IMR-90 (cell line): ENCODE data around the gene GADL1. TPM values are rescaled to one million over a fixed set of nuclear protein-coding genes. Genes with fewer than 3 reads are reported as not detected.
A peak's percentile ranks its signal among the peaks of the same experiment; 100 is the strongest.

Experiments used
- ATAC-seq: fragments of 200-7000 bp; cut with Tn5 transposase; 2 replicates; pipeline ENCODE4 v1.9.1; 2020; ENCODE audit warnings: low read depth, mild to moderate bottlenecking, moderate library complexity
- BruUV-seq: library from RNA; stranded (reverse); fragments of 400-500 nt; replicated peaks from 2 replicates; lab custom pipeline; 2021; lab: Mats Ljungman, UMichigan
- CTCF ChIA-PET: fragments of 300-600 bp; formaldehyde crosslinking; extraction: SDS; loops from one replicate; lab custom pipeline; 2021; ENCODE audit warnings: antibody characterized with exemption; lab: Yijun Ruan, JAX
- POLR2A ChIA-PET: fragments of 300-600 bp; sonication (Branson Sonifier 250); formaldehyde crosslinking; loops from one replicate; lab custom pipeline; 2022; ENCODE audit warnings: antibody characterized with exemption; ENCODE audit not compliant: unreplicated experiment; lab: Charles Lee
- DNase-seq: peaks from one replicate; pipeline ENCODE4 v3.0.0; 2013
- H2AFZ ChIP-seq: replicated peaks from 2 replicates; pipeline ENCODE3; 2013; ENCODE audit warnings: low read length, mild to moderate bottlenecking; ENCODE audit not compliant: poor library complexity
- H2AK5ac ChIP-seq: 2 replicates; pipeline ENCODE4 v1.6.1; 2013; ENCODE audit warnings: low read depth, low read length, inconsistent platforms
- H2AK9ac ChIP-seq: replicated peaks from 2 replicates; pipeline ENCODE3; 2013; ENCODE audit warnings: mild to moderate bottlenecking, low read depth, low read length, moderate library complexity; ENCODE audit not compliant: poor library complexity
- H2BK120ac ChIP-seq: 2 replicates; pipeline ENCODE4 v1.6.1; 2013; ENCODE audit warnings: low read depth, low read length, inconsistent platforms
- H2BK15ac ChIP-seq: 3 replicates; pipeline ENCODE4 v1.6.1; 2013; ENCODE audit warnings: low read depth, low read length, inconsistent platforms
- H2BK20ac ChIP-seq: 2 replicates; pipeline ENCODE4 v1.6.1; 2013; ENCODE audit warnings: low read depth, mild to moderate bottlenecking, inconsistent platforms, low read length, moderate library complexity
- H2BK5ac ChIP-seq: 2 replicates; pipeline ENCODE4 v1.6.1; 2013; ENCODE audit warnings: mild to moderate bottlenecking, low read depth, low read length, inconsistent platforms; ENCODE audit not compliant: poor library complexity, severe bottlenecking
- H3K14ac ChIP-seq: replicated peaks from 2 replicates; pipeline ENCODE4 v1.6.1; 2013; ENCODE audit warnings: low read depth, low read length, inconsistent platforms
- H3K18ac ChIP-seq: 2 replicates; pipeline ENCODE4 v1.6.1; 2013; ENCODE audit warnings: low read depth, low read length, control low read depth
- H3K23ac ChIP-seq: 2 replicates; pipeline ENCODE4 v1.6.1; 2013; ENCODE audit warnings: low read depth, low read length, inconsistent platforms
- H3K27ac ChIP-seq: 2 replicates; pipeline ENCODE4 v1.5.1; 2013; ENCODE audit warnings: mild to moderate bottlenecking, control low read depth, low read length; ENCODE audit not compliant: insufficient read depth
- H3K27me3 ChIP-seq: 2 replicates; pipeline ENCODE4 v1.6.1; 2013; ENCODE audit warnings: low read length; ENCODE audit not compliant: control insufficient read depth, insufficient read depth
- H3K36me3 ChIP-seq: 2 replicates; pipeline ENCODE4 v1.6.1; 2013; ENCODE audit warnings: low read length, mixed read lengths; ENCODE audit not compliant: control insufficient read depth, insufficient read depth
- H3K4ac ChIP-seq: 2 replicates; pipeline ENCODE4 v1.6.1; 2013; ENCODE audit warnings: low read depth, low read length, inconsistent platforms
- H3K4me1 ChIP-seq: 2 replicates; pipeline ENCODE4 v1.6.1; 2013; ENCODE audit warnings: low read length, mixed read lengths; ENCODE audit not compliant: control insufficient read depth, insufficient read depth
- H3K4me2 ChIP-seq: 2 replicates; pipeline ENCODE4 v1.6.1; 2013; ENCODE audit warnings: low read depth, mild to moderate bottlenecking, control low read depth, low read length, moderate library complexity
- H3K4me3 ChIP-seq: 2 replicates; pipeline ENCODE4 v1.5.1; 2013; ENCODE audit warnings: low read depth, mild to moderate bottlenecking, control low read depth, low read length, moderate library complexity; ENCODE audit not compliant: insufficient read depth
- H3K56ac ChIP-seq: 2 replicates; pipeline ENCODE4 v1.6.1; 2013; ENCODE audit warnings: low read length, inconsistent platforms; ENCODE audit not compliant: insufficient read depth; ENCODE audit errors: extremely low read depth
- H3K79me1 ChIP-seq, 2 experiments: 2 replicates each; pipeline ENCODE4 v1.6.1; 2013; ENCODE audit warnings: low read length in 2 of 2, inconsistent platforms in 1 of 2, low read depth in 1 of 2
- H3K9ac ChIP-seq: 2 replicates; pipeline ENCODE4 v1.6.1; 2013; ENCODE audit warnings: low read depth, low read length, control low read depth
- H3K9me1 ChIP-seq: 2 replicates; pipeline ENCODE4 v1.6.1; 2013; ENCODE audit warnings: low read length, inconsistent platforms; ENCODE audit not compliant: insufficient read depth
- H3K9me3 ChIP-seq: 2 replicates; pipeline ENCODE4 v1.6.1; 2013; ENCODE audit warnings: low read length; ENCODE audit not compliant: control insufficient read depth, insufficient read depth
- H4K20me1 ChIP-seq: 2 replicates; pipeline ENCODE4 v1.6.1; 2013; ENCODE audit warnings: low read length, inconsistent platforms; ENCODE audit not compliant: insufficient read depth
- H4K5ac ChIP-seq: 2 replicates; pipeline ENCODE4 v1.6.1; 2013; ENCODE audit warnings: mild to moderate bottlenecking, low read depth, low read length, control low read depth
- H4K8ac ChIP-seq, 2 experiments: 2 replicates each; pipeline ENCODE4 v1.6.1; 2013; ENCODE audit warnings: low read depth in 2 of 2, low read length in 2 of 2, control low read depth in 1 of 2, inconsistent platforms in 1 of 2
- H4K91ac ChIP-seq: 2 replicates; pipeline ENCODE4 v1.6.1; 2013; ENCODE audit warnings: low read depth, low read length, inconsistent platforms; ENCODE audit not compliant: insufficient read depth
- CTCF ChIP-seq: conservative IDR thresholded peaks from 2 replicates; pipeline ENCODE4 v1.5.1; 2012; ENCODE audit warnings: mild to moderate bottlenecking, low read depth, low read length, improper control_type of control experiment
- ELK1 ChIP-seq: fragments of 150-350 bp; IDR thresholded peaks from 2 replicates; pipeline ENCODE4 v1.6.1; 2016; ENCODE audit warnings: low read depth, mild to moderate bottlenecking, low read length, moderate library complexity, borderline replicate concordance
- MAFK ChIP-seq: IDR thresholded peaks from 2 replicates; pipeline ENCODE4 v1.6.1; 2012; ENCODE audit warnings: low read depth, low read length, improper control_type of control experiment
- MAZ ChIP-seq: IDR thresholded peaks from 2 replicates; pipeline ENCODE4 v1.6.1; 2012; ENCODE audit warnings: low read depth, mild to moderate bottlenecking, low read length, improper control_type of control experiment, moderate library complexity, borderline replicate concordance
- NFE2L2 ChIP-seq: fragments of 150-350 bp; IDR thresholded peaks from 2 replicates; pipeline ENCODE4 v1.6.1; 2016; ENCODE audit warnings: low read depth, mild to moderate bottlenecking, low read length
- POLR2A ChIP-seq: IDR thresholded peaks from 2 replicates; pipeline ENCODE4 v1.6.1; 2012; ENCODE audit warnings: mild to moderate bottlenecking, low read depth, low read length
- RAD21 ChIP-seq: IDR thresholded peaks from 2 replicates; pipeline ENCODE4 v1.6.1; 2012; ENCODE audit warnings: low read length, improper control_type of control experiment
- SMC3 ChIP-seq: fragments of 150-350 bp; IDR thresholded peaks from 2 replicates; pipeline ENCODE4 v1.6.1; 2016; ENCODE audit warnings: low read depth, mild to moderate bottlenecking, antibody characterized with exemption, low read length, moderate library complexity
- WGBS, 2 experiments: methylation state at CpG; one replicate each; pipeline versions ENCODE4 v1.1.5 to v1.1.7; 2013; ENCODE audit warnings: missing lambda C conversion rate in 2 of 2; ENCODE audit not compliant: insufficient read length in 1 of 2; ENCODE audit errors: extremely low coverage in 2 of 2; 5-methylcytosine and 5-hydroxymethylcytosine counted together
- dilution Hi-C: fragments of 300-500 bp; cut with HindIII; formaldehyde crosslinking; loops from one replicate; pipeline ENCODE4 v1.14.3; 2018; ENCODE audit warnings: low sequenced_read_pairs; ENCODE audit not compliant: unreplicated experiment
- in situ Hi-C: fragments of 300-500 bp; cut with MboI; formaldehyde crosslinking; loops from 3 replicates; pipeline ENCODE4 v1.14.3; 2019; ENCODE audit warnings: low sequenced_read_pairs, inconsistent platforms, mixed read lengths
- intact Hi-C: fragments of 100-400 bp; cut with micrococcal nuclease; formaldehyde crosslinking; loops from 2 replicates; pipeline ENCODE4 v1.10.0; 2022
- polyA plus RNA-seq, 3 experiments: library from polyadenylated mRNA; depleted of rRNA; stranded (reverse); fragments of >200 nt; gene quantifications; 2 replicates each; pipeline ENCODE4 v1.2.3, GENCODE V29; 2012; ENCODE audit warnings: low replicate concordance in 1 of 3
- total RNA-seq: library from RNA; depleted of rRNA; stranded (reverse); fragments of >200 nt; gene quantifications from 2 replicates; pipeline ENCODE4 v1.2.3, GENCODE V29; 2012

GADL1 gene
- total and polyA plus RNA-seq, 2 of the 4 experiments (the other 2 are of a cell fraction), result not detected

GRCh38 chr3:30813734-30814133 lies 80.7 kb downstream of the GADL1 start:
- POLR2A ChIA-PET, result no interaction called here
- H3K14ac ChIP-seq, result no peak overlapping the region

More at GRCh38 chr3:30813734-30814133, 80.7 kb downstream of the GADL1 start:
- BruUV-seq, result no TSS peak
- no peaks in the 10 kb centered on the region for H3K4me1 ChIP-seq
- H3K18ac ChIP-seq, result no peak overlapping the region
- H3K4me3 ChIP-seq, result no peak overlapping the region
- no peak overlapping the region for H3K23ac ChIP-seq
- intact Hi-C loops, result no loop called here
- H3K4me2 ChIP-seq, result no peak overlapping the region
- peaks cover 3% of the 10 kb centered on the region for H3K27me3 ChIP-seq
- no peak for DNase-seq
- no peak overlapping the region for H4K5ac ChIP-seq
- no peaks in the 10 kb centered on the region for H3K79me1 ChIP-seq
- H3K4ac ChIP-seq, result no peak overlapping the region
- in situ Hi-C loops, result no loop called here
- no peak overlapping the region for H2AK5ac ChIP-seq
- no peaks in the 10 kb centered on the region for H4K20me1 ChIP-seq
- no peak overlapping the region for H2BK5ac ChIP-seq
- H3K9ac ChIP-seq, result no peak overlapping the region
- no peak overlapping the region for H2AK9ac ChIP-seq
- H3K36me3 ChIP-seq, result no peaks in the 10 kb centered on the region
- no peak overlapping the region for H3K27ac ChIP-seq
- H2BK120ac ChIP-seq, result no peak overlapping the region
- H3K56ac ChIP-seq, result no peak overlapping the region
- no CpG with 5 or more reads among the region's 4 CpGs for WGBS, 2 experiments
- H4K91ac ChIP-seq, result no peak overlapping the region
- no peak overlapping the region for H2BK20ac ChIP-seq
- H4K8ac ChIP-seq, result no peak overlapping the region
- no peak for ATAC-seq
- CTCF ChIA-PET, result no interaction called here
- TF ChIP-seq ELK1 (no peak), RAD21 (no peak), MAFK (peak; percentile 46), POLR2A (no peak), NFE2L2 (no peak), SMC3 (no peak), MAZ (no peak), CTCF (no peak)
- dilution Hi-C loops, result no loop called here
- no peaks in the 10 kb centered on the region for H3K9me1 ChIP-seq
- H2BK15ac ChIP-seq, result no peak overlapping the region
- no peaks in the 10 kb centered on the region for H3K9me3 ChIP-seq
- no peak overlapping the region for H2AFZ ChIP-seq
